H1 (cell line): ENCODE data around the gene NGEF. TPM values are rescaled to one million over a fixed set of nuclear protein-coding genes. Genes with fewer than 3 reads are reported as not detected.

Experiments
- EP300 ChIP-seq, 2 experiments: IDR thresholded peaks; 1 replicate in 1 of 2; 2 replicates in 1 of 2; pipeline ENCODE4 v1.6.1; 2011 to 2012; ENCODE audit warnings: low read depth in 2 of 2, low read length in 2 of 2, mild to moderate bottlenecking in 2 of 2, borderline replicate concordance in 1 of 2, inconsistent platforms in 1 of 2, moderate library complexity in 1 of 2
- JUND ChIP-seq: IDR thresholded peaks from 2 replicates; pipeline ENCODE4 v1.6.1; 2011; ENCODE audit warnings: mild to moderate bottlenecking, improper control_type of control experiment, low read length
- polyA plus RNA-seq, 7 experiments: library from polyadenylated mRNA; depleted of rRNA in 3 of 7; stranded (reverse) in 5 of 7; unstranded in 2 of 7; fragments of >200 nt in 5 of 7; fragments of 200-250 nt in 2 of 7; gene quantifications; 1 replicate in 5 of 7; 2 replicates in 1 of 7; 4 replicates in 1 of 7; pipeline versions ENCODE4 v1.2.1 to v1.2.3, GENCODE V29; 2011 to 2013; ENCODE audit warnings: missing spikeins in 2 of 7, mixed read lengths in 2 of 7
- total RNA-seq: library from RNA; stranded (reverse); fragmentation: NEBNext Ultra II Directional; extraction: Animal tissue kit (Norgen Biotek cat#: 25700); gene quantifications from 2 replicates; pipeline ENCODE4 v1.2.1, GENCODE V29; 2021

NGEF gene
- total and polyA plus RNA-seq, 2 of the 8 experiments (the other 6 are each of a cell fraction or from before 2014, with no cell fraction given) = 2.7 to 3.2 TPM

- TF ChIP-seq JUND = no peak
- no peak for TF ChIP-seq EP300 (IDR thresholded peaks at IDR 0.05; ENCODE audit: borderline replicate concordance in 1 of 2, low read depth in 2 of 2, low read length in 2 of 2)
Observed at GRCh38 chr2:232859385-232859916, 153.6 kb downstream of the NGEF start (continued).
